ENCODE data around the gene PCSK5. TPM values are rescaled to one million over a fixed set of nuclear protein-coding genes. Genes with fewer than 3 reads are reported as not detected.

PCSK5 gene
- total RNA-seq, 1 experiment from 2014 or later: 6.9 TPM

DNA sequence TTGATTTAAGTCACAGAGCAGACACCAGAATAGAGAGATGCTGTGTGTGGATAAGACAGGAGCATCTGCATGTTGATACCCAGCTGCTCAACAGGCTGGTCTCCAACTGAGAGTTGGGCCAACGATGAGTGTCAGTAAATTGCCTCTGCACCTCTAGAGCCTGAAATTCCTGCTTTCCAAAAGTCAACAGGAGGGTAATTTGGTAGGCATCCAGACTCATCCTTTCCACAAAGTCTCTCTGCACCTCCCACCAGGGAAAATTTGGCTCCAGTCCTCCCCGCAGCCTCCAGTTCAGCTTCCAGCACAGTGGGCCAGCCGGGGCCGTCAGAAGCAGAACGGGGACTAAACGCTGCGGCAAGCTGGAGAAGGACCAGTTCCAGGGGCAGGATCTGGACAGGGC is 366.8 kb downstream of the PCSK5 start:
- RAD21 ChIA-PET (ENCODE audit: low non-redundant PET in 1 of 2, low total read pairs in 2 of 2, uncharacterized antibody in 2 of 2, unreplicated experiment in 2 of 2): no interaction called here
- H3K9me3 ChIP-seq (ENCODE audit: control insufficient read depth in 1 of 2, insufficient read depth in 1 of 2, low read depth in 1 of 2, low read length in 2 of 2): no peaks in the 10 kb centered on the region
- no peaks in the 10 kb centered on the region for H3K36me3 ChIP-seq (ENCODE audit: control insufficient read depth in 1 of 2, insufficient read depth in 2 of 2, low read length in 2 of 2)
- ATAC-seq: no peak
- intact Hi-C loops (cut with micrococcal nuclease): no loop called here
- no TSS peak for BruUV-seq (replicated peaks)
- no peaks in the 10 kb centered on the region; the same call in 1 of the 2 replicates for H3K27me3 ChIP-seq (ENCODE audit: insufficient read depth, low read length)
- POLR2A ChIA-PET: no interaction called here
- no peak overlapping the region for H2AFZ ChIP-seq (ENCODE audit: low read depth, low read length, poor library complexity, severe bottlenecking)
- no peak for DNase-seq (ENCODE audit: low read depth, low spot score)
- CTCF ChIA-PET: no interaction called here
- H4K20me1 ChIP-seq (ENCODE audit: insufficient read depth): no peaks in the 10 kb centered on the region
- H3K27ac ChIP-seq (ENCODE audit: low read depth, low read length): no peak overlapping the region
- H3K4me3 ChIP-seq (replicated peaks in 1 of 2; ENCODE audit: low read depth in 1 of 2, low read length in 2 of 2): no peak overlapping the region
- no peak overlapping the region for H3K9ac ChIP-seq (ENCODE audit: low read length)
- H3K4me2 ChIP-seq (ENCODE audit: low read length): no peak overlapping the region
- no peaks in the 10 kb centered on the region for H3K79me2 ChIP-seq (ENCODE audit: insufficient read depth, low read length)
- no peaks in the 10 kb centered on the region for H3K4me1 ChIP-seq (ENCODE audit: control insufficient read depth in 1 of 2, insufficient read depth in 2 of 2, low read length in 2 of 2)
- H3K9me2 ChIP-seq (ENCODE audit: insufficient read depth): no peaks in the 10 kb centered on the region
- TF ChIP-seq POLR2AphosphoS5 (IDR thresholded peaks at IDR 0.05; ENCODE audit: low read depth, low read length) (no peak), MAX (IDR thresholded peaks at IDR 0.05) (no peak), ZFX (IDR thresholded peaks at IDR 0.05) (no peak), CBX3 (IDR thresholded peaks at IDR 0.05; ENCODE audit: low read depth) (no peak), SIN3A (IDR thresholded peaks at IDR 0.05; ENCODE audit: low read depth) (no peak), YY1 (IDR thresholded peaks at IDR 0.05; ENCODE audit: extremely low read depth, insufficient replicate concordance, low read depth, low read length) (no peak)

DNA sequence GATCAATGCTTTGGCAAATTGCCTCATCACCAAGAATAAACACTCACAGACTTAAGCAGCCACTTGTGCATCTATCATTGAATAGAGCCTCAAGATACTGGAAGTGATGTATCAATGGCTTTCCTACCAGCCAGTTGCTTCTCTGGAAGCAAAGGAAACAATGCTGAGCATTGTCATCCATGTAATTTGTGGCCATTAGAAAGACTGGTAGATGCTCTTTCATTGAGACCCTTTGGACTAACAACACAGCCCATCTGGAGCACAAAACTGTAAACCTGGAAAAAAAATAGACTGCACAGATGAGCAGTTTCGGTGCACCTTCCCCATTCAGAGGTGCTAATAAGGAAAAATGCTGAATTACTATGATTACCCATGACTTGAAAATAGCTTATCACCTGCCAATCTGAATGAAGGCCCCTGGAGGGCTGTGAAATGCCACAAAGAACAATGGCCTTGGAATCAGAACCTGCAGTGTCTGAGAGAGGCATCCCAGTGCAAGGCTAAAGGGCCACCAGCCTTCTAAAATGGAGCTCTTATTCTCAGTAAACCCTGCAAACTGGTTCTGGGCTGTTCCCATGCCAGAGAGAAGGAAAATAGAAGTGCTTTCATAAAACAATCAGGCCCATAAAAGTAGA is 376.3 kb downstream of the PCSK5 start:
- BruUV-seq (replicated peaks): no TSS peak
- Histone ChIP-seq H3K79me2 (ENCODE audit: insufficient read depth, low read length) (no peaks in the 10 kb centered on the region), H3K9me2 (ENCODE audit: insufficient read depth) (no peaks in the 10 kb centered on the region), H3K4me3 (replicated peaks in 1 of 2; ENCODE audit: low read depth in 1 of 2, low read length in 2 of 2) (no peak overlapping the region), H3K27me3 (ENCODE audit: insufficient read depth, low read length) (0 out of 2 replicates have a peak, but pooled peaks cover 3% of the 10 kb centered on the region), H4K20me1 (ENCODE audit: insufficient read depth) (no peaks in the 10 kb centered on the region), H3K36me3 (ENCODE audit: control insufficient read depth in 1 of 2, insufficient read depth in 2 of 2, low read length in 2 of 2) (no peaks in the 10 kb centered on the region), H3K9me3 (ENCODE audit: control insufficient read depth in 1 of 2, insufficient read depth in 1 of 2, low read depth in 1 of 2, low read length in 2 of 2) (no peaks in the 10 kb centered on the region), H3K9ac (ENCODE audit: low read length) (no peak overlapping the region), H3K4me1 (ENCODE audit: control insufficient read depth in 1 of 2, insufficient read depth in 2 of 2, low read length in 2 of 2) (no peaks in the 10 kb centered on the region), H2AFZ (ENCODE audit: low read depth, low read length, poor library complexity, severe bottlenecking) (no peak overlapping the region), H3K27ac (ENCODE audit: low read depth, low read length) (no peak overlapping the region), H3K4me2 (ENCODE audit: low read length) (no peak overlapping the region)
- ChIA-PET POLR2A (no interaction called here), RAD21 (ENCODE audit: low non-redundant PET in 1 of 2, low total read pairs in 2 of 2, uncharacterized antibody in 2 of 2, unreplicated experiment in 2 of 2) (no interaction called here), CTCF (no interaction called here)
- DNase-seq (ENCODE audit: low read depth, low spot score) (no peak), ATAC-seq (no peak)
- intact Hi-C loops (cut with micrococcal nuclease): no loop called here
- no peak for TF ChIP-seq SRF (IDR thresholded peaks at IDR 0.05; ENCODE audit: low read depth)
